HepG2 (cell line): Measurements from ENCODE around the gene ANKRD62. TPM values are rescaled to one million over a fixed set of nuclear protein-coding genes. Genes with fewer than 3 reads are reported as not detected.

ENCODE experiments used
- ATAC-seq: fragments of 200-7000 bp; cut with Tn5 transposase; 3 replicates; pipeline ENCODE4 v1.9.1; 2020; ENCODE audit warnings: mild to moderate bottlenecking, moderate library complexity
- BruUV-seq: library from RNA; stranded (reverse); fragments of 400-500 nt; replicated peaks from 2 replicates; lab custom pipeline; 2021; lab: Mats Ljungman, UMichigan
- CTCF ChIA-PET: fragments of 300-600 bp; formaldehyde crosslinking; extraction: SDS; loops from one replicate; lab custom pipeline; 2021; ENCODE audit warnings: low total read pairs, inconsistent platforms, low intra/inter-chr PET ratio; lab: Yijun Ruan, JAX
- POLR2A ChIA-PET: fragments of 350-600 bp; sonication (Branson Sonifier 250); formaldehyde crosslinking; loops from one replicate; lab custom pipeline; 2020; ENCODE audit warnings: antibody characterized with exemption, inconsistent platforms; lab: Yijun Ruan, JAX
- DNase-seq: peaks from one replicate; pipeline ENCODE4 v3.0.0-alpha.2; 2015; ENCODE audit warnings: low spot score
- FAIRE-seq: peaks from 3 replicates; lab custom pipeline; 2011; peaks lifted over from hg19 to GRCh38; lab: Jason Lieb, UNC
- H2AFZ ChIP-seq: one replicate; pipeline ENCODE4 v1.6.1; 2011; ENCODE audit warnings: low read length, inconsistent platforms
- H3K27ac ChIP-seq: fragments of 300-600 bp; 3 replicates; pipeline ENCODE4 v1.8.0; 2011; ENCODE audit warnings: mixed run types, mild to moderate bottlenecking, mixed read lengths, low read length, inconsistent platforms; ENCODE audit not compliant: insufficient read depth; ENCODE audit errors: extremely low read length
- H3K27me3 ChIP-seq, 2 experiments: fragments of 200-600 bp in 1 of 2; 2 replicates in 1 of 2; 3 replicates in 1 of 2; pipeline versions ENCODE4 v1.6.0 to v1.8.0; 2011; ENCODE audit warnings: low read length in 2 of 2, mild to moderate bottlenecking in 2 of 2, moderate library complexity in 2 of 2, inconsistent platforms in 1 of 2; ENCODE audit not compliant: insufficient read depth in 2 of 2, control insufficient read depth in 1 of 2
- H3K36me3 ChIP-seq, 2 experiments: fragments of 200-600 bp in 1 of 2; replicated peaks in 1 of 2; 2 replicates in 1 of 2; 3 replicates in 1 of 2; pipeline versions ENCODE4 v1.5.1 to v1.8.0; 2011; ENCODE audit warnings: low read length in 2 of 2, inconsistent platforms in 1 of 2; ENCODE audit not compliant: insufficient read depth in 2 of 2, control insufficient read depth in 1 of 2
- H3K4me1 ChIP-seq: 2 replicates; pipeline ENCODE4 v1.5.1; 2012; ENCODE audit warnings: low read length, inconsistent platforms; ENCODE audit not compliant: insufficient read depth
- H3K4me2 ChIP-seq: 2 replicates; pipeline ENCODE4 v1.6.0; 2011; ENCODE audit warnings: low read depth, low read length, inconsistent platforms
- H3K4me3 ChIP-seq, 3 experiments: fragments of 200-600 bp in 1 of 3; sonication (generic), shearing (Covaris generic) in 1 of 3; replicated peaks in 1 of 3; 2 replicates each; pipeline ENCODE4 v1.5.1; 2011 to 2016; ENCODE audit warnings: low read length in 3 of 3, inconsistent platforms in 2 of 3, low read depth in 2 of 3, mild to moderate bottlenecking in 2 of 3, control low read depth in 1 of 3, mixed read lengths in 1 of 3; ENCODE audit not compliant: insufficient read depth in 1 of 3
- H3K79me2 ChIP-seq: one replicate; pipeline ENCODE4 v1.6.1; 2011; ENCODE audit warnings: low read length, inconsistent platforms; ENCODE audit not compliant: insufficient read depth
- H3K9ac ChIP-seq: 2 replicates; pipeline ENCODE4 v1.6.0; 2011; ENCODE audit warnings: mild to moderate bottlenecking, low read depth, low read length, inconsistent platforms; ENCODE audit not compliant: insufficient read depth
- H3K9me3 ChIP-seq: 2 replicates; pipeline ENCODE4 v1.5.1; 2012; ENCODE audit warnings: mild to moderate bottlenecking, low read length
- H4K20me1 ChIP-seq: 2 replicates; pipeline ENCODE4 v1.6.0; 2011; ENCODE audit warnings: inconsistent platforms, mild to moderate bottlenecking, low read length, moderate library complexity; ENCODE audit not compliant: insufficient read depth
- CHCHD3 ChIP-seq: sonication (generic); formaldehyde crosslinking; IDR thresholded peaks from 2 replicates; pipeline ENCODE4 v1.8.0; 2022; ENCODE audit warnings: mild to moderate bottlenecking, missing genetic modification reagents, moderate library complexity
- GABPA ChIP-seq, 2 experiments: IDR thresholded peaks; 2 replicates each; pipeline ENCODE4 v1.6.1; 2011 to 2016; ENCODE audit warnings: low read depth in 2 of 2, low read length in 1 of 2, missing biosample characterization in 1 of 2, missing genetic modification characterization in 1 of 2
- HNF4A ChIP-seq: sonication (generic); formaldehyde crosslinking; IDR thresholded peaks from 2 replicates; pipeline ENCODE4 v1.4.0; 2020; ENCODE audit warnings: missing genetic modification reagents
- KLF11 ChIP-seq: IDR thresholded peaks from 2 replicates; pipeline ENCODE4 v1.6.1; 2016; ENCODE audit warnings: missing compliant biosample characterization
- MAX ChIP-seq: IDR thresholded peaks from 2 replicates; pipeline ENCODE4 v1.6.1; 2012; ENCODE audit warnings: inconsistent platforms
- MXD1 ChIP-seq: sonication (generic); formaldehyde crosslinking; IDR thresholded peaks from 2 replicates; pipeline ENCODE4 v1.4.0; 2020; ENCODE audit warnings: mild to moderate bottlenecking, missing genetic modification reagents
- PLRG1 ChIP-seq: fragments of 450-650 bp; conservative IDR thresholded peaks from 2 replicates; pipeline ENCODE4 v1.6.1; 2016
- SIX4 ChIP-seq: sonication (generic); formaldehyde crosslinking; IDR thresholded peaks from 2 replicates; pipeline ENCODE4 v1.4.0; 2020; ENCODE audit warnings: missing genetic modification reagents
- SNAI1 ChIP-seq: sonication (generic); formaldehyde crosslinking; IDR thresholded peaks from 2 replicates; pipeline ENCODE4 v1.5.0; 2020; ENCODE audit warnings: mild to moderate bottlenecking, missing genetic modification reagents, borderline replicate concordance
- THYN1 ChIP-seq: sonication (generic); formaldehyde crosslinking; IDR thresholded peaks from 2 replicates; pipeline ENCODE4 v1.8.1; 2023; ENCODE audit warnings: low read depth, mild to moderate bottlenecking, moderate library complexity, missing genetic modification reagents, borderline replicate concordance
- ZKSCAN8 ChIP-seq: IDR thresholded peaks from 2 replicates; pipeline ENCODE4 v1.6.1; 2016; ENCODE audit warnings: borderline replicate concordance, missing genetic modification reagents, missing compliant biosample characterization
- ZNF503 ChIP-seq: sonication (generic); formaldehyde crosslinking; IDR thresholded peaks from 2 replicates; pipeline ENCODE4 v1.4.0; 2020; ENCODE audit warnings: missing genetic modification reagents
- ZNF670 ChIP-seq: sonication (generic); formaldehyde crosslinking; IDR thresholded peaks from 2 replicates; pipeline ENCODE4 v1.8.0; 2022; ENCODE audit warnings: mild to moderate bottlenecking, missing genetic modification reagents, borderline replicate concordance
- ZNF746 ChIP-seq: sonication (generic); formaldehyde crosslinking; IDR thresholded peaks from 2 replicates; pipeline ENCODE4 v1.8.0; 2022; ENCODE audit warnings: mild to moderate bottlenecking, missing genetic modification reagents
- ZNF777 ChIP-seq: sonication (generic); formaldehyde crosslinking; IDR thresholded peaks from 2 replicates; pipeline ENCODE4 v1.4.0; 2020; ENCODE audit warnings: missing genetic modification reagents
- ZSCAN29 ChIP-seq: sonication (generic); formaldehyde crosslinking; conservative IDR thresholded peaks from 2 replicates; pipeline ENCODE4 v1.4.0; 2020; ENCODE audit warnings: mild to moderate bottlenecking, missing genetic modification reagents
- WGBS: methylation state at CpG from one replicate; pipeline ENCODE4 v1.1.6; 2017; ENCODE audit warnings: low lambda C conversion rate; 5-methylcytosine and 5-hydroxymethylcytosine counted together
- in situ Hi-C: cut with HindIII; loops from 2 replicates; pipeline ENCODE4 v1.10.0; 2017; ENCODE audit warnings: low pct_unique_long_range_greater_than_20kb; ENCODE audit not compliant: extremely low pct_ligation_motif_present
- intact Hi-C: fragments of 100-400 bp; cut with micrococcal nuclease; formaldehyde crosslinking; loops from one replicate; pipeline ENCODE4 v1.10.0; 2022; ENCODE audit not compliant: unreplicated experiment
- polyA plus RNA-seq, 8 experiments: library from polyadenylated mRNA; depleted of rRNA in 3 of 8; stranded (reverse) in 7 of 8; unstranded in 1 of 8; fragments of >200 nt; fragmentation: Illumina TruSeq in 4 of 8; extraction: Trizol in 4 of 8; gene quantifications; 2 replicates each; pipeline versions ENCODE4 v1.2.1 to v1.2.3, GENCODE V29; 2011 to 2016; ENCODE audit warnings: low read depth in 4 of 8, missing spikeins in 1 of 8, mixed read lengths in 1 of 8; ENCODE audit not compliant: insufficient read depth in 1 of 8
- total RNA-seq, 5 experiments: library from RNA; depleted of rRNA; stranded (reverse); fragments of >200 nt; fragmentation: Illumina TruSeq; extraction: Trizol; gene quantifications; 2 replicates each; pipeline ENCODE4 v1.2.3, GENCODE V29; 2016; ENCODE audit warnings: low read depth in 1 of 5

Gene ANKRD62
- total and polyA plus RNA-seq, 2 of the 13 experiments (the other 11 are each of a cell fraction or from before 2014, with no cell fraction given) = not detected

GRCh38 chr18:12066910-12067511 lies 26.6 kb upstream of the ANKRD62 start:
- POLR2A ChIA-PET = no interaction called here
- Histone ChIP-seq H3K27me3 (peaks cover 0 to 4% of the 10 kb centered on the region in 2 experiments; a peak in 1 of 5 replicates), H3K9me3 (no peaks in the 10 kb centered on the region), H3K9ac (no peak overlapping the region), H4K20me1 (no peaks in the 10 kb centered on the region), H3K4me1 (no peaks in the 10 kb centered on the region), H3K4me3 (no peak overlapping the region), H3K27ac (no peak overlapping the region), H3K36me3 (no peaks in the 10 kb centered on the region), H3K79me2 (no peaks in the 10 kb centered on the region), H2AFZ (no peak overlapping the region), H3K4me2 (no peak overlapping the region)
- in situ Hi-C loops = no loop called here
- FAIRE-seq = no peak
- intact Hi-C loops = no loop called here
- no TSS peak for BruUV-seq
- no peak for TF ChIP-seq HNF4A (CRISPR knock-in tag)
- no peak for TF ChIP-seq SIX4 (CRISPR knock-in tag)
- TF ChIP-seq CHCHD3 (CRISPR knock-in tag) = no peak
- TF ChIP-seq ZNF670 (CRISPR knock-in tag) = no peak
- CTCF ChIA-PET = no interaction called here
- no peak for ATAC-seq
- DNase-seq = no peak
- 83% methylated on average over 4 of the region's 47 CpGs for WGBS

- CTCF ChIA-PET = no interaction called here
- POLR2A ChIA-PET = no interaction called here
- DNase-seq = no peak
- H3K4me1 ChIP-seq = no peaks in the 10 kb centered on the region
- no peak for FAIRE-seq
- no peaks in the 10 kb centered on the region for H4K20me1 ChIP-seq
- H3K4me2 ChIP-seq = no peak overlapping the region
- no peak overlapping the region for H3K9ac ChIP-seq
- BruUV-seq = no TSS peak
- no peak overlapping the region for H3K27ac ChIP-seq
- no peaks in the 10 kb centered on the region for H3K36me3 ChIP-seq
- H3K79me2 ChIP-seq = no peaks in the 10 kb centered on the region
- H3K9me3 ChIP-seq = no peaks in the 10 kb centered on the region
- WGBS = 79% methylated on average over 6 of the region's 26 CpGs
- in situ Hi-C loops (no loop called here), intact Hi-C loops (no loop called here)
- H2AFZ ChIP-seq = no peak overlapping the region
- peaks cover 0 to 4% of the 10 kb centered on the region in 2 experiments; a peak in 1 of 5 replicates for H3K27me3 ChIP-seq
- no peak; the same call in 2 of the 3 replicates for ATAC-seq
- H3K4me3 ChIP-seq = no peak overlapping the region
- no peak for TF ChIP-seq ZKSCAN8 (CRISPR knock-in tag)
- TF ChIP-seq SNAI1 (CRISPR knock-in tag) = no peak
- TF ChIP-seq ZNF777 (CRISPR knock-in tag) = no peak
- no peak for TF ChIP-seq PLRG1
- TF ChIP-seq KLF11 (CRISPR knock-in tag) = no peak
- no peak for TF ChIP-seq ZNF503
- TF ChIP-seq GABPA (IDR thresholded peaks at IDR 0.05; ENCODE audit: low read depth, low read length) = no peak
- TF ChIP-seq GABPA (CRISPR knock-in tag; IDR thresholded peaks at IDR 0.05; ENCODE audit: low read depth) = no peak
- no peak for TF ChIP-seq MAX
- no peak for TF ChIP-seq MXD1
- TF ChIP-seq THYN1 = no peak
- no peak for TF ChIP-seq ZNF746 (CRISPR knock-in tag)
- TF ChIP-seq ZSCAN29 = no peak
Observed at GRCh38 chr18:12067671-12068070, 26.0 kb upstream of the ANKRD62 start.
